DOHH2 (cell line): ENCODE data around the gene TBL3.

ENCODE experiments used
- H3F3A ChIP-seq: fragments of 200-600 bp; sonication (generic), shearing (Covaris generic); 2 replicates; pipeline ENCODE4 v1.6.0; 2016; ENCODE audit warnings: antibody characterized with exemption, mild to moderate bottlenecking; ENCODE audit not compliant: control insufficient read depth, insufficient read depth
- H3K27ac ChIP-seq: fragments of 200-600 bp; sonication (generic); 2 replicates; pipeline ENCODE4 v1.5.1; 2014; ENCODE audit warnings: low read depth, mild to moderate bottlenecking, low read length, moderate library complexity
- H3K27me3 ChIP-seq: fragments of 200-600 bp; sonication (generic); 2 replicates; pipeline ENCODE4 v1.6.1; 2014; ENCODE audit warnings: mild to moderate bottlenecking, low read length, mixed read lengths; ENCODE audit not compliant: control insufficient read depth
- H3K36me3 ChIP-seq: fragments of 200-600 bp; sonication (generic); 2 replicates; pipeline ENCODE4 v1.6.1; 2014; ENCODE audit warnings: mild to moderate bottlenecking, low read length, moderate library complexity, mixed read lengths; ENCODE audit not compliant: control insufficient read depth
- H3K4me1 ChIP-seq: fragments of 200-600 bp; sonication (generic); 2 replicates; pipeline ENCODE4 v1.6.1; 2014; ENCODE audit warnings: mild to moderate bottlenecking, low read length, mixed read lengths; ENCODE audit not compliant: control insufficient read depth
- H3K4me2 ChIP-seq: fragments of 200-600 bp; sonication (generic); 2 replicates; pipeline ENCODE4 v1.6.0; 2014; ENCODE audit warnings: mild to moderate bottlenecking, low read length, moderate library complexity
- H3K4me3 ChIP-seq: fragments of 200-600 bp; sonication (generic); 2 replicates; pipeline ENCODE4 v1.5.1; 2014; ENCODE audit warnings: mild to moderate bottlenecking, low read length, mixed read lengths
- H3K79me2 ChIP-seq: fragments of 200-600 bp; sonication (generic); 2 replicates; pipeline ENCODE4 v1.6.1; 2014; ENCODE audit warnings: mild to moderate bottlenecking, low read length, mixed read lengths; ENCODE audit not compliant: control insufficient read depth
- H3K9me2 ChIP-seq: fragments of 200-600 bp; sonication (generic); replicated peaks from 2 replicates; pipeline ENCODE4 v1.6.1; 2014; ENCODE audit warnings: mild to moderate bottlenecking, low read length, mixed read lengths; ENCODE audit not compliant: control insufficient read depth
- H3K9me3 ChIP-seq: fragments of 200-600 bp; sonication (generic); 2 replicates; pipeline ENCODE4 v1.6.1; 2014; ENCODE audit warnings: antibody characterized with exemption, low read length, mixed read lengths; ENCODE audit not compliant: control insufficient read depth, insufficient read depth
- H4K20me1 ChIP-seq: fragments of 200-600 bp; sonication (generic); 2 replicates; pipeline ENCODE4 v1.6.0; 2014; ENCODE audit warnings: low read depth, mild to moderate bottlenecking, antibody characterized with exemption, low read length, moderate library complexity; ENCODE audit not compliant: control insufficient read depth, insufficient read depth
- EZH2phosphoT487 ChIP-seq: fragments of 200-600 bp; sonication (generic); IDR thresholded peaks from 2 replicates; pipeline ENCODE4 v1.6.1; 2017; ENCODE audit warnings: borderline replicate concordance, mild to moderate bottlenecking, antibody characterized with exemption, low read length, moderate library complexity, mixed read lengths
- TF ChIP-seq, protein P1 (sequence below): fragments of 200-600 bp; sonication (generic); IDR thresholded peaks from one replicate; pipeline ENCODE4 v1.5.1; 2014; ENCODE audit warnings: antibody characterized with exemption, mild to moderate bottlenecking, low read depth, low read length; ENCODE audit not compliant: poor library complexity, severe bottlenecking

Gene TBL3

DNA sequence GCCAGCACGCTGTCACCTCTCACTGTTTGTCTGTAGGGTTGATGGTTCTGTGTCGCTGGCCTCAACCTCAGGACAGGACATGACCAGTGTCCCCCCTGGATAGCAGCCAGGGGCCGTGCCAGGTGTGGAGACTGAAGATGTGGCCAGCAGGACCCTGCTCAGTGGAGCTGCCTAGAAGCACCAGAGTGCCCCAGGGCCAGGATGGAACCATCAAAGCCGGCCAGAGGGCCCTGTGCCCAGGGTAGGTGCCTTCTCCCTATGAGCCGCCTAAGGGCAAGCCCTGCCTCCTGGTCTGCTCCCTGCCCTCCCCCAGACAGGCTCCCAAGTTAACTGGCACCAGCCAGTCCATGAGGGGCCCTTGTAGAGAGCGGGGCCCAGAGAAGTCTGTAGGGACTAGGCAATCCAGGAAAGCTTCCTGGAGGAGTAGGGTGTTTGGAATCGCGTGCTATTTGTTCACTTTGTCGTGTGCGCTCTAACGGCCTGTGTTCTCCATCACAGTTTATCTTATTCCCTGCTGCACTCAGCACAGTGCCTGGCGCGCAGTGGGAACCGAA lies 13.1 kb upstream of the TBL3 start:
- H4K20me1 ChIP-seq, result peaks cover 6% of the 10 kb centered on the region
- H3K4me3 ChIP-seq, result peak overlapping the region; percentile 98
- no peaks in the 10 kb centered on the region for H3K9me3 ChIP-seq
- H3K27me3 ChIP-seq, result no peaks in the 10 kb centered on the region
- H3F3A ChIP-seq, result peaks cover 35% of the 10 kb centered on the region
- H3K9me2 ChIP-seq, result no peaks in the 10 kb centered on the region
- H3K4me2 ChIP-seq, result peak overlapping the region; percentile 99
- no peak overlapping the region for H3K27ac ChIP-seq
- H3K79me2 ChIP-seq, result peaks cover 33% of the 10 kb centered on the region
- peaks cover 34% of the 10 kb centered on the region for H3K4me1 ChIP-seq
- TF ChIP-seq, protein P1, sequence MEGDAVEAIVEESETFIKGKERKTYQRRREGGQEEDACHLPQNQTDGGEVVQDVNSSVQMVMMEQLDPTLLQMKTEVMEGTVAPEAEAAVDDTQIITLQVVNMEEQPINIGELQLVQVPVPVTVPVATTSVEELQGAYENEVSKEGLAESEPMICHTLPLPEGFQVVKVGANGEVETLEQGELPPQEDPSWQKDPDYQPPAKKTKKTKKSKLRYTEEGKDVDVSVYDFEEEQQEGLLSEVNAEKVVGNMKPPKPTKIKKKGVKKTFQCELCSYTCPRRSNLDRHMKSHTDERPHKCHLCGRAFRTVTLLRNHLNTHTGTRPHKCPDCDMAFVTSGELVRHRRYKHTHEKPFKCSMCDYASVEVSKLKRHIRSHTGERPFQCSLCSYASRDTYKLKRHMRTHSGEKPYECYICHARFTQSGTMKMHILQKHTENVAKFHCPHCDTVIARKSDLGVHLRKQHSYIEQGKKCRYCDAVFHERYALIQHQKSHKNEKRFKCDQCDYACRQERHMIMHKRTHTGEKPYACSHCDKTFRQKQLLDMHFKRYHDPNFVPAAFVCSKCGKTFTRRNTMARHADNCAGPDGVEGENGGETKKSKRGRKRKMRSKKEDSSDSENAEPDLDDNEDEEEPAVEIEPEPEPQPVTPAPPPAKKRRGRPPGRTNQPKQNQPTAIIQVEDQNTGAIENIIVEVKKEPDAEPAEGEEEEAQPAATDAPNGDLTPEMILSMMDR, result no peak
- no peak for TF ChIP-seq EZH2phosphoT487
- H3K36me3 ChIP-seq, result peaks cover 42% of the 10 kb centered on the region

DNA sequence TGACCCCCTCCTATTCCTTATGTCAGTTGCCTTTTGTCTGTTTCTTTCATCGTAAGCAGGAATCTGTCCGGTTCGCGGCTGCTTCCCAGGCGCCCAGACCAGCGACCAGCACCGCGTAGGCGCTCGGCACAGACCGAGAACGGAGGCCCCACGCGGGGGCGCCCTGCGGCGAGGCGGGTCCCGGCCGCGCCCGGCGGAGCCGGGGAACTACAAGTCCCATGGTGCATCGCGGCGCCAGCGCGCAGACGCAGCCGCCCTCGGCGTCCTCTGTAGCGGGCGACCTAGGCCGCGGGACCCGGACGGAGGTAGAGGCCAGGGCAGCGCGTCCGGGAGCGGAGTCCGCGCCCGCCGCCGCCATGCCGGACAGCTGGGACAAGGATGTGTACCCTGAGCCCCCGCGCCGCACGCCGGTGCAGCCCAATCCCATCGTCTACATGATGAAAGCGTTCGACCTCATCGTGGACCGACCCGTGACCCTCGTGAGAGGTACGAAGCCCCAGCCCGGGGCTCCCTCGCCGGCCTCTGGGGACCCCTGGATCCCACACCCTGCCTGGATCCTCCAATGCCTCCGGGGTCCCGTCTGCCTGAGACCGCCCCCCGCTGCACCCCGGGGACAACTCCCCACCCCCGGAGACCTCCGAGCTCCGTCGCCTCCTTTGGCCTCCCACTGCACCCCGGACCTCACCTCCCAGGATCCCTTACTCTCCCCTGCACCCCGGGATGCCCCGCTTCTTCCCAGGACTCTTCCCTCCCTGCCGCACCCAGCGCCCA lies 12.4 kb upstream of the TBL3 start, which contains the start of gene NDUFB10:
Gene NDUFB10, plus strand, starts transcription at position 270 of the 771 bp plus-strand sequence. Its CDS starts 87 bp downstream, at position 357.
- Histone ChIP-seq H3K4me2 (peak within 1 kb of the TSS; percentile 99), H3F3A (peaks cover 42% of the 10 kb centered on the region), H3K9me2 (no peaks in the 10 kb centered on the region), H3K79me2 (peaks cover 40% of the 10 kb centered on the region), H3K4me3 (peak within 1 kb of the TSS; percentile 98), H3K27me3 (no peaks in the 10 kb centered on the region), H3K36me3 (peaks cover 49% of the 10 kb centered on the region), H4K20me1 (peaks cover 10% of the 10 kb centered on the region), H3K4me1 (peaks cover 34% of the 10 kb centered on the region), H3K9me3 (no peaks in the 10 kb centered on the region), H3K27ac (peak within 1 kb of the TSS; percentile 62)
- no peak for TF ChIP-seq EZH2phosphoT487
- TF ChIP-seq, protein P1, result peak; percentile 91

DNA sequence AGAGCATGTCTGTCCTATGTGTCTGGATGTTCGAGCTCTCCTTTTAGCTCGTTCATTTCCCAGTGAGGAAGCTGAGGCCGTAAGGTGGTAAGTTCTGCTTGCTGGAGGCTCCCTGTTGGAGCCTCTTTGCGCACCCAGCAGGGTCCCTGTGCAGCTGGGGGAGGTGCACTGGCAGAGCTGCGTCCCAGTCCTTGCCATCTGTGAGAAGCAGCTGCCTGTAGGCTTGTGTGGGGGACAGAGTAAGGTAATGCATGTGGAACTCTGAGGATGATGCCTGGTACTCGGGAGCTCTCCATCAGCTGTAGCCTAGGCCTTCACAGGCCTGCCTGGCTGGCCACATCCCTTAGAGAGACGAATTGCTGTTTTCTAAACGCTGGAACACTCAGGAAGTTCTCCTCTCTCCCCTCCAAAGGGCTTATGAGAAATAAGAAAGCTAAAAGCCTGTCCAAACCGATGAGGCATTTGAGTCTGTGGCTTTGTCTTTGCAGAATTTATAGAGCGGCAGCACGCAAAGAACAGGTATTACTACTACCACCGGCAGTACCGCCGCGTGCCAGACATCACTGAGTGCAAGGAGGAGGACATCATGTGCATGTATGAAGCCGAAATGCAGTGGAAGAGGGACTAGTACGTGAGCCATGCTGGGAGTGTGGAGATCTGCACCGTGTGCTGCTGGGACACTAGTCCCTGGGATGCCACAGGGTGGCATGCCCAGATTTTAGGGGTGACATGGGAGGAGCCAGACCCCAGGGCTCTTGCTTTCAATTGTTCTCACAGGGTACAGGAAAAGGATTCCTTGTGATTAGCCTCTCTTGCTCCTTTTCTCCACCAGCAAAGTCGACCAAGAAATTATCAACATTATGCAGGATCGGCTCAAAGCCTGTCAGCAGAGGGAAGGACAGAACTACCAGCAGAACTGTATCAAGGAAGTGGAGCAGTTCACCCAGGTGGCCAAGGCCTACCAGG lies 10.9 kb upstream of the TBL3 start:
- peaks cover 54% of the 10 kb centered on the region for H3K79me2 ChIP-seq
- H3K9me3 ChIP-seq, result no peaks in the 10 kb centered on the region
- peak overlapping the region; percentile 99 for H3K4me2 ChIP-seq
- peaks cover 10% of the 10 kb centered on the region for H4K20me1 ChIP-seq
- H3F3A ChIP-seq, result peaks cover 43% of the 10 kb centered on the region
- peak overlapping the region; percentile 62 for H3K27ac ChIP-seq
- peak overlapping the region; percentile 98 for H3K4me3 ChIP-seq
- H3K4me1 ChIP-seq, result peaks cover 38% of the 10 kb centered on the region
- peaks cover 61% of the 10 kb centered on the region for H3K36me3 ChIP-seq
- TF ChIP-seq, protein P1, result no peak
- no peak for TF ChIP-seq EZH2phosphoT487
- H3K9me2 ChIP-seq, result no peaks in the 10 kb centered on the region
- no peaks in the 10 kb centered on the region for H3K27me3 ChIP-seq
